ENCODE results near the gene COMMD3.

The COMMD3 gene

GRCh38 chr10:22368981-22369380, 52.8 kb downstream of the COMMD3 start:
- no peak for DNase-seq

GRCh38 chr10:22369434-22370072, 53.4 kb downstream of the COMMD3 start:
- no peak for DNase-seq

All from DMS153 (cell line).